ENCODE data around the gene ANKRD23. TPM values are rescaled to one million over a fixed set of nuclear protein-coding genes. Genes with fewer than 3 reads are reported as not detected.

Gene ANKRD23
- total and polyA plus RNA-seq, 2 of the 13 experiments (the other 11 are each of a cell fraction or from before 2014, with no cell fraction given) = 1.5 to 1.6 TPM

DNA sequence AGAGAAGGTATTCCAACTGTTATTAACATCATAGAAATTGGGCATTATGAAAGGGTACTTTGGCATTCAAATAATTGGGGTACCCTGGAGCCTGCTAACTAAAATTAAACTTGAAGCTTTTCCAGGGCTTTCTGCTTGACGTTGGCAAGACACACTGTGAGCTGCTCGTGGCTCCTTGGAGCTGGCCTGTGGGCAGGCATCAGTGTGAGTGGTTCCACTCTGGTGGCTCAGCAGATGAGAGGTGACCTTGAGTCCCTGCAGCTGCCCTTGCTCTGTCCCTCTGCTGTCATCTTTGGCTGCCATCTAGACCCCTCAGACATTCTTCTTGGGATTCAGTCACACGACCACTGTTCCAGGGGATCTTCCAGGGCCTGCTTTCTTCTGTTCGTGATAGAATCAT is 21.0 kb downstream of the ANKRD23 start:
- H3K4me3 ChIP-seq (replicated peaks in 1 of 3; ENCODE audit: insufficient read depth in 1 of 3, low read depth in 2 of 3, low read length in 3 of 3) = no peak overlapping the region
- ATAC-seq (no peak), FAIRE-seq (no peak), DNase-seq (ENCODE audit: low spot score) (no peak)
- H4K20me1 ChIP-seq (ENCODE audit: insufficient read depth, low read length) = peaks cover 72% of the 10 kb centered on the region
- intact Hi-C loops (cut with micrococcal nuclease; ENCODE audit: unreplicated experiment) (no loop called here), in situ Hi-C loops (cut with HindIII; ENCODE audit: extremely low pct_ligation_motif_present, low pct_unique_long_range_greater_than_20kb) (no loop called here)
- H3K79me2 ChIP-seq (ENCODE audit: insufficient read depth, low read length) = peaks cover 79% of the 10 kb centered on the region
- ChIA-PET CTCF (ENCODE audit: low intra/inter-chr PET ratio, low total read pairs) (no interaction called here), POLR2A (interaction anchor here (1.0 to 1.1 kb wide), 2 partner anchors 35 to 59 kb away, joined by 3 read pairs; partner anchors contain the start of gene ANKRD39)
- H2AFZ ChIP-seq (ENCODE audit: low read length) = no peak overlapping the region
- no peak overlapping the region for H3K9ac ChIP-seq (ENCODE audit: insufficient read depth, low read depth, low read length)
- 91% methylated on average over 4 of the region's 4 CpGs for WGBS (ENCODE audit: low lambda C conversion rate)
- BruUV-seq (replicated peaks) = no TSS peak
- H3K27me3 ChIP-seq (ENCODE audit: control insufficient read depth in 1 of 2, insufficient read depth in 2 of 2, low read length in 2 of 2) = no peaks in the 10 kb centered on the region
- H3K4me2 ChIP-seq (ENCODE audit: low read depth, low read length) = no peak overlapping the region
- H3K9me3 ChIP-seq (ENCODE audit: low read length) = no peaks in the 10 kb centered on the region
- H3K36me3 ChIP-seq (replicated peaks in 1 of 2; ENCODE audit: control insufficient read depth in 1 of 2, insufficient read depth in 2 of 2, low read length in 2 of 2) = peaks cover 24 to 67% of the 10 kb centered on the region in 2 experiments
- peaks cover 68% of the 10 kb centered on the region for H3K4me1 ChIP-seq (ENCODE audit: insufficient read depth, low read length)
- TF ChIP-seq, protein P1, sequence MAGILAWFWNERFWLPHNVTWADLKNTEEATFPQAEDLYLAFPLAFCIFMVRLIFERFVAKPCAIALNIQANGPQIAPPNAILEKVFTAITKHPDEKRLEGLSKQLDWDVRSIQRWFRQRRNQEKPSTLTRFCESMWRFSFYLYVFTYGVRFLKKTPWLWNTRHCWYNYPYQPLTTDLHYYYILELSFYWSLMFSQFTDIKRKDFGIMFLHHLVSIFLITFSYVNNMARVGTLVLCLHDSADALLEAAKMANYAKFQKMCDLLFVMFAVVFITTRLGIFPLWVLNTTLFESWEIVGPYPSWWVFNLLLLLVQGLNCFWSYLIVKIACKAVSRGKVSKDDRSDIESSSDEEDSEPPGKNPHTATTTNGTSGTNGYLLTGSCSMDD (CRISPR knock-in tag; IDR thresholded peaks at IDR 0.05) = no peak
- TF ChIP-seq HNRNPK (IDR thresholded peaks at IDR 0.05; ENCODE audit: low read depth, low read length, poor library complexity, severe bottlenecking) (no peak), ZSCAN20 (CRISPR knock-in tag; IDR thresholded peaks at IDR 0.05; ENCODE audit: borderline replicate concordance) (no peak), MED13 (CRISPR knock-in tag; IDR thresholded peaks at IDR 0.05) (no peak), MIER3 (CRISPR knock-in tag; IDR thresholded peaks at IDR 0.05; ENCODE audit: borderline replicate concordance) (no peak), POLR2A (IDR thresholded peaks at IDR 0.05; ENCODE audit: insufficient read depth in 1 of 2, low read depth in 2 of 2, low read length in 2 of 2) (peak in 1 of 2 experiments; percentile 5; a peak in 1 of 4 replicates), POLR2AphosphoS5 (IDR thresholded peaks at IDR 0.05; ENCODE audit: low read depth, low read length) (0 out of 2 replicates have a peak, but pooled peaks have one; percentile 39), YEATS2 (CRISPR knock-in tag; IDR thresholded peaks at IDR 0.05; ENCODE audit: borderline replicate concordance) (no peak), ZNF556 (CRISPR knock-in tag; IDR thresholded peaks at IDR 0.05; ENCODE audit: borderline replicate concordance) (no peak)
- TF ChIP-seq, protein P2, sequence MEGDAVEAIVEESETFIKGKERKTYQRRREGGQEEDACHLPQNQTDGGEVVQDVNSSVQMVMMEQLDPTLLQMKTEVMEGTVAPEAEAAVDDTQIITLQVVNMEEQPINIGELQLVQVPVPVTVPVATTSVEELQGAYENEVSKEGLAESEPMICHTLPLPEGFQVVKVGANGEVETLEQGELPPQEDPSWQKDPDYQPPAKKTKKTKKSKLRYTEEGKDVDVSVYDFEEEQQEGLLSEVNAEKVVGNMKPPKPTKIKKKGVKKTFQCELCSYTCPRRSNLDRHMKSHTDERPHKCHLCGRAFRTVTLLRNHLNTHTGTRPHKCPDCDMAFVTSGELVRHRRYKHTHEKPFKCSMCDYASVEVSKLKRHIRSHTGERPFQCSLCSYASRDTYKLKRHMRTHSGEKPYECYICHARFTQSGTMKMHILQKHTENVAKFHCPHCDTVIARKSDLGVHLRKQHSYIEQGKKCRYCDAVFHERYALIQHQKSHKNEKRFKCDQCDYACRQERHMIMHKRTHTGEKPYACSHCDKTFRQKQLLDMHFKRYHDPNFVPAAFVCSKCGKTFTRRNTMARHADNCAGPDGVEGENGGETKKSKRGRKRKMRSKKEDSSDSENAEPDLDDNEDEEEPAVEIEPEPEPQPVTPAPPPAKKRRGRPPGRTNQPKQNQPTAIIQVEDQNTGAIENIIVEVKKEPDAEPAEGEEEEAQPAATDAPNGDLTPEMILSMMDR (CRISPR knock-in tag; IDR thresholded peaks at IDR 0.05) = no peak
- TF ChIP-seq, protein P3, sequence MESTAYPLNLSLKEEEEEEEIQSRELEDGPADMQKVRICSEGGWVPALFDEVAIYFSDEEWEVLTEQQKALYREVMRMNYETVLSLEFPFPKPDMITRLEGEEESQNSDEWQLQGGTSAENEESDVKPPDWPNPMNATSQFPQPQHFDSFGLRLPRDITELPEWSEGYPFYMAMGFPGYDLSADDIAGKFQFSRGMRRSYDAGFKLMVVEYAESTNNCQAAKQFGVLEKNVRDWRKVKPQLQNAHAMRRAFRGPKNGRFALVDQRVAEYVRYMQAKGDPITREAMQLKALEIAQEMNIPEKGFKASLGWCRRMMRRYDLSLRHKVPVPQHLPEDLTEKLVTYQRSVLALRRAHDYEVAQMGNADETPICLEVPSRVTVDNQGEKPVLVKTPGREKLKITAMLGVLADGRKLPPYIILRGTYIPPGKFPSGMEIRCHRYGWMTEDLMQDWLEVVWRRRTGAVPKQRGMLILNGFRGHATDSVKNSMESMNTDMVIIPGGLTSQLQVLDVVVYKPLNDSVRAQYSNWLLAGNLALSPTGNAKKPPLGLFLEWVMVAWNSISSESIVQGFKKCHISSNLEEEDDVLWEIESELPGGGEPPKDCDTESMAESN (CRISPR knock-in tag; conservative IDR thresholded peaks at IDR 0.05) = no peak
- H3K27ac ChIP-seq (ENCODE audit: extremely low read length, insufficient read depth, low read length) = peak overlapping the region; percentile 5

Data from HepG2 (cell line).